Lung (tissue), 12 donors: ENCODE measurements around the gene RERE. TPM values are rescaled to one million over a fixed set of nuclear protein-coding genes. Genes with fewer than 3 reads are reported as not detected.

ENCODE experiments used
- ATAC-seq: fragments of 200-7000 bp; cut with Tn5 transposase; one replicate; pipeline ENCODE4 v1.9.1; 2020; ENCODE audit warnings: moderate number of reproducible peaks; ENCODE audit not compliant: insufficient read depth, low FRiP score
- DNase-seq, 3 donors: peaks; one replicate each; pipeline ENCODE4 v3.0.0-alpha.2; 2013 to 2017
- H3K27ac ChIP-seq, 2 donors: one replicate each; pipeline ENCODE4 v1.5.1; 2013; ENCODE audit warnings: mild to moderate bottlenecking in 2 of 2, moderate library complexity in 2 of 2, control low read depth in 1 of 2, inconsistent platforms in 1 of 2, low read depth in 1 of 2, low read length in 1 of 2
- H3K27me3 ChIP-seq, 3 donors: one replicate each; pipeline ENCODE4 v1.5.1; 2013; ENCODE audit warnings: low read length in 2 of 3; ENCODE audit not compliant: control insufficient read depth in 3 of 3, insufficient read depth in 3 of 3
- H3K36me3 ChIP-seq, 4 donors: one replicate each; pipeline ENCODE4 v1.5.1; 2013; ENCODE audit warnings: low read length in 4 of 4, mild to moderate bottlenecking in 1 of 4, moderate library complexity in 1 of 4; ENCODE audit not compliant: control insufficient read depth in 4 of 4, insufficient read depth in 4 of 4
- H3K4me1 ChIP-seq, 5 donors: one replicate each; pipeline ENCODE4 v1.5.1; 2013; ENCODE audit warnings: low read length in 5 of 5, mild to moderate bottlenecking in 2 of 5, moderate library complexity in 1 of 5; ENCODE audit not compliant: control insufficient read depth in 5 of 5, insufficient read depth in 5 of 5
- H3K4me3 ChIP-seq: one replicate; pipeline ENCODE4 v1.5.1; 2013; ENCODE audit warnings: mild to moderate bottlenecking, control low read depth, moderate library complexity
- H3K9ac ChIP-seq, 2 donors: one replicate each; pipeline ENCODE4 v1.5.1; 2013; ENCODE audit warnings: low read length in 2 of 2, control low read depth in 1 of 2; ENCODE audit not compliant: insufficient read depth in 1 of 2
- H3K9me3 ChIP-seq, 4 donors: one replicate each; pipeline ENCODE4 v1.5.1; 2013; ENCODE audit warnings: low read length in 3 of 4, mild to moderate bottlenecking in 1 of 4, moderate library complexity in 1 of 4; ENCODE audit not compliant: control insufficient read depth in 4 of 4, insufficient read depth in 3 of 4
- CTCF ChIP-seq: IDR thresholded peaks from 2 replicates; pipeline ENCODE4 v1.5.1; 2012; ENCODE audit warnings: mild to moderate bottlenecking; ENCODE audit errors: control extremely low read depth, extremely low read depth
- WGBS, 2 donors: extraction: QIAGEN DNeasy Blood & Tissue Kit; methylation state at CpG; one replicate each; pipeline ENCODE4 v1.1.7; 2013; 5-methylcytosine and 5-hydroxymethylcytosine counted together
- polyA plus RNA-seq, 2 donors: library from polyadenylated mRNA; stranded (reverse); fragments of 200-250 nt; gene quantifications; one replicate each; pipeline ENCODE4 v1.2.1, GENCODE V29; 2013
- total RNA-seq, 2 donors: library from RNA; depleted of rRNA in 1 of 2; stranded (reverse); fragments of >200 nt in 1 of 2; gene quantifications; one replicate each; pipeline ENCODE4 v1.2.1, GENCODE V29; 2014 to 2021
- donor health status: control.
- donor health status: control.
- donor health status: Bipolar disorder and iron deficiency.
- donor health status: healthy.
- donor health status: DM: yes; HTN: yes; CAD: no.

The RERE gene
- total and polyA plus RNA-seq, 4 donors, result 21.7 to 207 (median 57.5) TPM

GRCh38 chr1:8604041-8604945, 213.1 kb downstream of the RERE start:
- DNase-seq (peak in 1 of 3 donors; percentile 76), ATAC-seq (no peak)
- 49 to 57% methylated on average over 7 of the region's 7 CpGs for WGBS, 2 donors
- TF ChIP-seq CTCF, result no peak
- H3K4me3 ChIP-seq, result no peak overlapping the region
- H3K36me3 ChIP-seq, result peaks cover 0 to 2% (median 0%) of the 10 kb centered on the region in 4 donors
- no peak overlapping the region for H3K9ac ChIP-seq
- no peaks in the 10 kb centered on the region for H3K27me3 ChIP-seq
- H3K27ac ChIP-seq, result no peak overlapping the region
- H3K4me1 ChIP-seq, result peaks cover 3 to 30% (median 8%) of the 10 kb centered on the region in 5 donors
- H3K9me3 ChIP-seq, result no peaks in the 10 kb centered on the region

DNA sequence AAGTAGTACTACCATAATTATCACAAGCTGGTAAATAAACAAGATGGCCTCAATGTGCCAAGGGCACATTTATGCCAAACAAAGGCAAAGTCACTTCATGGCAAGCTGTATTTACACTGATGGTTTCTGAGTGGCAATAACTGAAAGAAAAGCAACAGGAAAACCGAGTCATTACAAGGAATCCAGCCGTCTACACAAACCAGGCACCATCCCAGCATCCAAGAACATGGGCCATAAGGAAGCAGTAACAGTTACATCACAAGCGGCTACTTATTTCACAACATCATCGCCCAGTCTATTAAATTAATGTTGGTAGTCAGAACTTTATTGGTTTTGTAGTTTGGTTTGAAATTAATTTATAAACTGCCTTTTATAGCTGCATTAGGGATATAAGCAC, 214.2 kb downstream of the RERE start:
- Histone ChIP-seq H3K9me3 (no peaks in the 10 kb centered on the region), H3K36me3 (peaks cover 0 to 2% (median 0%) of the 10 kb centered on the region in 4 donors), H3K4me3 (no peak overlapping the region), H3K27me3 (no peaks in the 10 kb centered on the region), H3K4me1 (peaks cover 5 to 41% (median 17%) of the 10 kb centered on the region in 5 donors), H3K9ac (no peak overlapping the region), H3K27ac (no peak overlapping the region)
- ATAC-seq, result no peak
- TF ChIP-seq CTCF, result no peak
- WGBS, 2 donors, result 40 to 72% methylated on average over 4 of the region's 4 CpGs
- peak in 2 of 3 donors; percentile 53 to 60 for DNase-seq

DNA sequence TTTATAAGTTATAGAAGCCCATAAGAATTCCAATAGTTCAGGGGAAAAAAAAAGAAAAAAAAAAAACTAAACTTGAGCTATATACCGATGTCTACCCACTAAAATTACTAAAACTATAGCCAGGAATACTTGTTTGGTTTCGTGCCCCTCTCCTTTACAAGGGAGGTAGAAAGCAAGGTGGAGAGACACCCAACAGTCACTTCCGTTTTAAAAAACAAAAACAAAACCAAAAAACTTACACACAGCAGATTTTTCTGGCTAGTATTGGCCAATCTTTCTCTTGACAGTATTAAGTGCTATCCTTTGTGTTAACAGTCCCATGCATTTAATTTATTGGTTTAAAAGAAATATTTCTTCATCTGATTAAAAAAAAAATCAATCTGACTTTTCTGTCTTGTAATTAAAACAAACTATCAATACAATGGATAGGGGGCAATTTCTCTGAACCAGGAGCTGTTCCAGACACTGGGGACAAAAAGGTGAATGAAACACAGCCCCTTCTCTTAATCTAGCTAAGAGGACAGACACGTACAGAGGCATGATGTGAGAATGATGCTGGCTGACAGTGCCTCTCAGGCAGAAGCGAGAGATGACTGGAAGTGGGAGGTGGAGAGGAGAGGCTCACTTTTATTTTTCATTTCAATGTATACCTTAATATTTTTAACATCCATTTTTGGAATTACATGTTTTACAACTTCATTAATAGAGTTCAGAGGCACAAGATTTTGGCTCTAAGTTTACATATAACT, 214.8 kb downstream of the RERE start:
- Histone ChIP-seq H3K4me3 (no peak overlapping the region), H3K27ac (no peak overlapping the region), H3K27me3 (no peaks in the 10 kb centered on the region), H3K9ac (no peak overlapping the region), H3K4me1 (peaks cover 7 to 47% (median 23%) of the 10 kb centered on the region in 5 donors), H3K36me3 (peaks cover 0 to 2% (median 0%) of the 10 kb centered on the region in 4 donors), H3K9me3 (no peaks in the 10 kb centered on the region)
- no peak for TF ChIP-seq CTCF
- WGBS, 2 donors, result 60 to 69% methylated on average over 5 of the region's 5 CpGs
- no peak for ATAC-seq
- DNase-seq, result no peak
